Cerebellar cortex (tissue), 1 donor: ENCODE data around the gene ACAA1.
"Not testable (repeated sequence)": the region's sequence is repeated elsewhere in the genome, so short reads cannot be mapped to it uniquely, and the experiment has no call there.

Source experiments
- DNase-seq: peaks from one replicate; pipeline ENCODE4 v3.0.0-alpha.2; 2015; ENCODE audit warnings: low spot score

ACAA1 gene

GRCh38 chr3:38136777-38137614 lies at the start of gene ACAA1:
ACAA1 (minus strand) TSS chr3:38137127; CDS start chr3:38137035, 92 bp downstream.
- peak; percentile 100 for DNase-seq

- DNase-seq = no peak
Measured at GRCh38 chr3:38177181-38177580, 40.3 kb upstream of the ACAA1 start.

- DNase-seq = no peak
Measured at GRCh38 chr3:38173834-38174418, 37.0 kb upstream of the ACAA1 start.

GRCh38 chr3:38171622-38172021 lies 34.7 kb upstream of the ACAA1 start:
- DNase-seq = no peak

GRCh38 chr3:38170722-38171121 lies 33.8 kb upstream of the ACAA1 start:
- no peak for DNase-seq

- DNase-seq = no peak
Measured at GRCh38 chr3:38169027-38169317, 32.0 kb upstream of the ACAA1 start.

- no peak for DNase-seq
Measured at GRCh38 chr3:38168151-38169026, 31.5 kb upstream of the ACAA1 start.

- DNase-seq = no peak
Measured at GRCh38 chr3:38167591-38167990, 30.7 kb upstream of the ACAA1 start.

GRCh38 chr3:38165722-38166387 lies 28.9 kb upstream of the ACAA1 start:
- no peak for DNase-seq

- peak; percentile 100 for DNase-seq
Measured at GRCh38 chr3:38164952-38165721, 28.2 kb upstream of the ACAA1 start, which contains the start of gene OXSR1. OXSR1 (plus strand) TSS chr3:38165537; CDS start chr3:38165877, 340 bp downstream.

GRCh38 chr3:38164643-38164951 lies 27.7 kb upstream of the ACAA1 start:
- no peak for DNase-seq

- DNase-seq = no peak
Measured at GRCh38 chr3:38163841-38164642, 27.1 kb upstream of the ACAA1 start.

GRCh38 chr3:38163117-38163840 lies 26.4 kb upstream of the ACAA1 start:
- DNase-seq = peak; percentile 28

- not testable (repeated sequence) for DNase-seq
Measured at GRCh38 chr3:38160704-38161103, 23.8 kb upstream of the ACAA1 start.

GRCh38 chr3:38158472-38158871 lies 21.5 kb upstream of the ACAA1 start:
- DNase-seq = no peak

GRCh38 chr3:38157595-38157994 lies 20.7 kb upstream of the ACAA1 start:
- peak; percentile 48 for DNase-seq

GRCh38 chr3:38157117-38157516 lies 20.2 kb upstream of the ACAA1 start:
- no peak for DNase-seq

GRCh38 chr3:38155825-38156224 lies 18.9 kb upstream of the ACAA1 start:
- no peak for DNase-seq

- DNase-seq = no peak
Measured at GRCh38 chr3:38154625-38155255, 17.8 kb upstream of the ACAA1 start.
